ENCODE results near the gene LRP1. TPM values are rescaled to one million over a fixed set of nuclear protein-coding genes. Genes with fewer than 3 reads are reported as not detected.

LRP1 gene
- total RNA-seq, 2 experiments from 2014 or later = 0.57 to 0.95 TPM

GRCh38 chr12:57190037-57190436 is 61.8 kb downstream of the LRP1 start:
- CTCF ChIA-PET = interaction anchor here (1.1 to 1.7 kb wide), 3 partner anchors 16 to 66 kb away, joined by 4 to 5 read pairs (median 5); no protein-coding TSS in a partner anchor
- POLR2A ChIA-PET = no interaction called here

- ChIA-PET POLR2A (no interaction called here), CTCF (interaction anchor here (0.8 kb wide), 1 partner anchor 15 kb away, joined by 3 read pairs; no protein-coding TSS in a partner anchor)
Measured at GRCh38 chr12:57190821-57191220, 62.5 kb downstream of the LRP1 start.

GRCh38 chr12:57191410-57191809 is 63.1 kb downstream of the LRP1 start:
- POLR2A ChIA-PET = no interaction called here
- CTCF ChIA-PET = interaction anchor here (0.8 kb wide), 1 partner anchor 16 kb away, joined by 3 read pairs; no protein-coding TSS in a partner anchor

- POLR2A ChIA-PET = no interaction called here
- CTCF ChIA-PET = interaction anchor here (1.3 to 1.7 kb wide), 2 partner anchors 50 to 69 kb away, joined by 3 to 6 read pairs; no protein-coding TSS in a partner anchor
Measured at GRCh38 chr12:57192920-57193319, 64.6 kb downstream of the LRP1 start.

GRCh38 chr12:57193706-57194245 is 65.5 kb downstream of the LRP1 start:
- ChIA-PET POLR2A (no interaction called here), CTCF (interaction anchor here (1.7 kb wide), 1 partner anchor 69 kb away, joined by 6 read pairs; no protein-coding TSS in a partner anchor)

GRCh38 chr12:57194253-57194652 is 66.0 kb downstream of the LRP1 start:
- ChIA-PET CTCF (interaction anchor here (1.2 to 1.7 kb wide), 3 partner anchors 70 to 265 kb away, joined by 4 to 6 read pairs (median 4); no protein-coding TSS in a partner anchor), POLR2A (no interaction called here)

GRCh38 chr12:57195186-57195585 is 66.9 kb downstream of the LRP1 start:
- CTCF ChIA-PET = interaction anchor here (0.9 to 1.5 kb wide), 3 partner anchors 48 to 264 kb away, joined by 3 to 4 read pairs (median 4); no protein-coding TSS in a partner anchor

GRCh38 chr12:57195611-57196371 is 67.5 kb downstream of the LRP1 start:
- POLR2A ChIA-PET = no interaction called here
- CTCF ChIA-PET = interaction anchor here (0.9 to 1.5 kb wide), 2 partner anchors 47 to 263 kb away, joined by 3 to 4 read pairs; no protein-coding TSS in a partner anchor

More at GRCh38 chr12:57195186-57195585, 66.9 kb downstream of the LRP1 start:
- POLR2A ChIA-PET = no interaction called here

- CTCF ChIA-PET = interaction anchor here (1.2 kb wide), 1 partner anchor 21 kb away, joined by 4 read pairs; no protein-coding TSS in a partner anchor
- POLR2A ChIA-PET = no interaction called here
Measured at GRCh38 chr12:57196439-57196838, 68.2 kb downstream of the LRP1 start.

GRCh38 chr12:57196956-57197355 is 68.7 kb downstream of the LRP1 start:
- ChIA-PET CTCF (interaction anchor here (1.2 kb wide), 1 partner anchor 22 kb away, joined by 4 read pairs; no protein-coding TSS in a partner anchor), POLR2A (interaction anchor here (0.5 kb wide), 1 partner anchor 180 kb away, joined by 5 read pairs; no protein-coding TSS in a partner anchor)

GRCh38 chr12:57198329-57198728 is 70.0 kb downstream of the LRP1 start:
- POLR2A ChIA-PET = no interaction called here
- CTCF ChIA-PET = no interaction called here

GRCh38 chr12:57199191-57199590 is 70.9 kb downstream of the LRP1 start:
- POLR2A ChIA-PET = no interaction called here
- CTCF ChIA-PET = no interaction called here

- ChIA-PET CTCF (no interaction called here), POLR2A (no interaction called here)
Measured at GRCh38 chr12:57200497-57200896, 72.2 kb downstream of the LRP1 start.

- CTCF ChIA-PET = no interaction called here
- POLR2A ChIA-PET = no interaction called here
Measured at GRCh38 chr12:57201219-57201618, 72.9 kb downstream of the LRP1 start.

GRCh38 chr12:57201631-57202030 is 73.3 kb downstream of the LRP1 start:
- ChIA-PET POLR2A (no interaction called here), CTCF (no interaction called here)

- POLR2A ChIA-PET = no interaction called here
- CTCF ChIA-PET = interaction anchor here (0.6 kb wide), 1 partner anchor 36 kb away, joined by 3 read pairs; no protein-coding TSS in a partner anchor
Measured at GRCh38 chr12:57202321-57202720, 74.0 kb downstream of the LRP1 start.

- ChIA-PET CTCF (no interaction called here), POLR2A (no interaction called here)
Measured at GRCh38 chr12:57203201-57203600, 74.9 kb downstream of the LRP1 start.

- ChIA-PET CTCF (no interaction called here), POLR2A (no interaction called here)
Measured at GRCh38 chr12:57203791-57204190, 75.5 kb downstream of the LRP1 start.

GRCh38 chr12:57204454-57204853 is 76.2 kb downstream of the LRP1 start:
- ChIA-PET POLR2A (no interaction called here), CTCF (interaction anchor here (0.7 kb wide), 1 partner anchor 9 kb away, joined by 3 read pairs; no protein-coding TSS in a partner anchor)

- CTCF ChIA-PET = interaction anchor here (0.7 to 15.6 kb wide), 2 partner anchors 9 to 35 kb away, joined by 3 to 327 read pairs; a partner anchor contains a TSS
- POLR2A ChIA-PET = no interaction called here
Measured at GRCh38 chr12:57205186-57205585, 76.9 kb downstream of the LRP1 start.

- ChIA-PET CTCF (interaction anchor here (15.6 kb wide), 1 partner anchor 34 kb away, joined by 327 read pairs; a partner anchor contains a TSS), POLR2A (no interaction called here)
Measured at GRCh38 chr12:57205931-57206330, 77.6 kb downstream of the LRP1 start.

Measured in activated CD8-positive, alpha-beta memory T cell treated with anti-CD3 and anti-CD28 coated beads for 36 hours (primary cell).